ENCODE results near the gene SGCE.
A peak's percentile ranks its signal among the peaks of the same experiment; 100 is the strongest.

SGCE gene

DNA sequence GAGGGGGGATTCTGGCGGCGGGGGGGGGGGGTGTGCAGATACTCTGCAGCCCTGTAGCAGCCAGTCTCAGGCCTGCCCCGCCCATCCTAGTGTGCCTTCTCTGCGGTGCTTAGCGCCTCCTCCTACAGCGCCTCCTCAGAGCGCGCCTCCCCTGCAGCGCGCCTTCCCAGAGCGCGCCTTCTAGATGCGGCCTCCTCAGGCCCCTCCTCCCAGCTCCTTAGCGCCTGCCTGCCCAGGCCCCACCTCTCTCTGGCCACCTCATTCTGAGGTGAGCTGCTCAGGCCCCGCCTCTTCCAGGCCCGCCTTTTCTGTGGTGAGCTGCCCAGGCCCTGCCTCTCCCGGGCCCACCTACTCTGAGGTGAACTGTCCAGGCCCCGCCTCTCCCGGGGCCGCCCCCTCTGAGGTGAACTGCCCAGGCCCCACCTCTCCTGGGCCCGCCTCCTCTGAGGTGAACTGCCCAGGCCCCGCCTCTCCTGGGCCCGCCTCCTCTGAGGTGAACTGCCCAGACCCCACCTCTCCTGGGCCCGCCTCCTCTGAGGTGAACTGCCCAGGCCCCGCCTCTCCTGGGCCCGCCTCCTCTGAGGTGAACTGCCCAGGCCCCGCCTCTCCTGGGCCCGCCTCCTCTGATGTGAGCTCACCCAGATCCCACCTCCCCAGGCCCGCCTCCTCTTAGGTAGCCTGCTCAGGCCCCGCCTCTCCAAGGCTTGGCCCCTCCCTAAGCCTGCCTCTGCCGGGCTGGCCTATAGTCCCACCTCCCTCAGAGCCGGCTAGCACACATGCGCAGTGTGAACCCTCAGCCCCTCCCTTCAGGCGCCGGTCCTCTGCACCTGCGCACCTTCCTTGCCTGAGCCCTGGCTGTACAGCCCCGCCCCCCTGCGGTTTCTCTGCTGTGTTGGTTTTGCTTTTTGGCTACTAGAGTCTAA is 2.1 kb upstream of the SGCE start:
- DNase-seq: peak; percentile 92

DNA sequence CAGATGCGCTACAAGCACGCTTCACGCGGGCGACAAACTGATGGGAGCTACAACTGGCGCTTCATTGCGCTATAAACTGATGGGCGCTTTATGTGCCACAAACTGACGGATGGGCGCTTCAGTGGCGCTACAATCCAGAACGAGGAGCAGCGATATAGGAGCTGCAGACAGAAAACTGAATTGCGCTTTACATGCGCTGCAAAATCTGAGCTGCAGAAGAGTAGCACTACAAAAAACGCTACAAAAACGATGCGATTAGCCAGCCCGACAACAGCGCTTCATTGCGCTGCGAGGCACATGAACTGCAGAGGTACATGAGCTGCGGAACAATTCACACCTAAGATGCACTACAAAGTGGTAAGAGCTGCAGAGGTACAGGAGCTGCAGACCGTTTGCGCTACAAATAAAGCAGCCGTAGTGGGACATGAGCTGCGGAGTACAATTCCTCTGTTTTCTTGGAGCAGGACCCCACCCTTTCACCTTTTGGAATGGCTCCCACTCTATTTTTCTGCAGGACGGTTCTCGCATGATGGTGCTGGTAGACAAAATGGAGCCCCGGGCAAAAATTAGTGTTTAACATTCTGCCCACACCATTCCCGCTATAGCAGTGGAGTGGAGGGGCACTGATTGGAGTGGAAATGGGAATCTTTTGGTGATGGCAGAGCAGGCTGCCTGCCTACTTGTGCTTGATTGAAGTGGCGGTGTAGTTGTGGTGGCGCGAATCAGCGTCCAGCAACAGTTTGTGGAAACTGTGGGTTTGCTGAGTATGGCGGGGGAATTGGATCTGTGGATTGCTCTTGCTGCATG is 1.2 kb upstream of the SGCE start:
- peak; percentile 46 for DNase-seq

DNA sequence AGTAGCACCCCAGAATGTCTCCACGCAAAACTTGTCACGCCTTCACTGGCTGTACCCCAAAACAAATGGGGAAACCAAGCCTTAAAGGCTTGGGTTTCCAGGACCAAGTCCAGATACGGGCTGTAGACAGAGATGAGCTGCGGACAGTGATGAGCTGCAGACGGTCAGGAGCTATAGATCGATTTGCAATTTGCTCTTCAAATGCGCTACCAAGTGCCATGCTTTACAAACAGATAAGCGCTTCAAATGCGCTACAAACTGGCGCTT is 658 bp upstream of the SGCE start:
- no peak for DNase-seq

DNA sequence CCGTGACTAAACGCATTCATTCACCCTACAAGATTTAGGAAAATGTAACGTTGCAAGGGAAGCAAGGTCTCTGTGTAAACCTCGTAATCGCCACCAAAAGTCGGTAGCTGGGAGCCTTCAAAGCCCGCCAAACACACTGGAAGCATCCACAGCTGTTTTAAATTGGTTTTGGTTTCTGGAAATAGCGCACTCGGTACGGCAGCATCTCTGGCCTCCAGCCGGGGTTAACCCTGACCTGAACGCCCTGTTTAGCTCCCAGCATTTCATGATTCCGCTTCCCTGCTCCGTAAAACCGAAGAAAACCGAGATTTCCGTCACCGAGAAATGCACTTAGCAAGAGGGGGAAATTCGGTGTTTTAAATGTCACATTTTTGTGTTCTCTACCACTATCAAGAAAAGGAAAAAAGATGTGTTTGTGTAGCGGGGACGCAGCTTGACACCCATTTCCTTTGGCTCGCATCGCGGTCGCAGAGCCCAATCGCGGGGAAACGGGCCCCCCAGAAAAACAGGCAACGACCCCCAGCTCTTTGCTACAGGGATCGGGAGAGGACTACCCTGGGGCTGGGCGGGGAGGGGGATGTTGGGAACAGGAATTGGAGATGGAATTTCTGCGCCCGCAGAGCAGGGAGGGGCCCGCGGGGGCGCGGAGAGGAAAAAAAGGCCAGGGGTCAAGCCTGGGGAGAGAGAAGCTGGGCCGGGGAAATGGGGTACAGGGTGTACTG is 646 bp downstream of the SGCE start:
- DNase-seq: peak; percentile 79

DNA sequence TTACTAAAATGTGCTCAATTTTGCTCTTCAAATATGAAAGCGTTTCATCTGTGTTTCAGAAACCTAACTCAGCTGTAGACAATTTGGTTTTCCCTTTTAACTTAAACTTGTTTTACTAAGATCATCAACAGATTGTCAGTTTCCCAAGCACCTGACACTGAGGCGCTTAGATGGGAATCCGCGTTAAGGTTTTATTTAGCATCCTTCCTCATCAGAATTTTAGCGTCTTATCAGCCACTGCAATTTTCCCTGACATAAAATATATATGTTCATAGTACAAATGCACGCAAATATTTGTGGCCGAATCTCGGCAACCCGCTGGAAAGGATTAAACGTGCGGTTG is 1.2 kb downstream of the SGCE start:
- DNase-seq: no peak

DNA sequence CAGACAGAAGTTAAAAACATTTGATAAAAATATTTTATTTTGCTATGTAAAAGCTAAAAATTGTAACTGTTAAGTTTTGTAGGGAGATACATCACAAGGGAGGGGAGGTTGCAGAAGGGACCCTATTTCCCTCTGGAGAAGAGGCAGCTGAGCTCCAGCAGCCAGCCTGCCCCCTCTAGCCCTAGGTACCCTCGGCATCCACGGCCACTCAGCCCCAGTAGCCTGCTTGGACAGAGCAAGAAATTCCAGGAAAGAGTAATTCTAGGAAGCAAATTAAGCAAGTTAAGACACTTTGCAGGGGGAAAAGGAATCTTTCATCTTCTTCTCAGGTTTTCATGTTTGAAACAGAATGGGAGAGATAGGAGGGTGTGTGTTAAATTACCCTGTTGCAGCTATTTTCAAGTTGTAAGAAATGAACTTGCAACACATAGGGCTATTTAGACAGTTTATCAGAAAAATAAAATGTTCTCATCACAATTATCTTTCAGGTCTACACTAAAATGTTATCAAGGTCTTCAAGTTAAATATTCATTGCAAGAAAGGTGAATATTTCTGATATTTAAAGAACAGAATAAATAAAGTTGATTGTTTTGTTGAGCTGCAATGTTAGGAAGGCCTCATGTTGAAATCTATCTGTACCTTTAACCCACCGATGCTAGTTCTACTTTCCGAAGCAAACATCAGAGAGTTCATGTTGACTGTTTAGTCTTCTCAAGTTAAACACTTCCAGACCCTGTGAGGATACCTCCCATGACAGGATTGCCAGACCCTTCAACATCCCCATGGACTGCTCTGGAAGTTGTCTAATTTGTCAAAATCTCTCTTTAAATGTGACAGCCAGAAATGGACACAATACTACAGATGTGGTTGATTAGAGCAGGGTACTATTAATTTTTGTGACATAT is 5.5 kb downstream of the SGCE start:
- DNase-seq: no peak

DNA sequence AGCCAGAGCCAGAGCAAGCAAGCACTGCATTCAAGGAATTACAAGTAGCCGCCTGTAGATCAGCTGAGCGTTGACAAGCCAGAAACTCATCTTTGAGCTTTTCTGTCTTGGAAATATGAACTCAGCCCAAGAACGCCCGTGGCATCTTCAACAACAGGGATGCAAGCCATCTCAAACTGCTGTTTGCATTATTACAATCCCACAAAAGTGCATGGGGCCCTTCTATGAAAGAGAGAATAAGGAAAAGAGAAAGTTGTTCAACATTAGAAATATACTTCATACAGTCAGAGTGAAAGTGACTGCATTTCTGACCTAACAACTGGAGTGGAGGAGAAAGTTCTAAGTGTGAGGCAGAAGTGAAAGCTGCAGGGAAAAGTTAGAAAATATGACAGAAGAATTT is 6.5 kb downstream of the SGCE start:
- DNase-seq: peak; percentile 23

DNA sequence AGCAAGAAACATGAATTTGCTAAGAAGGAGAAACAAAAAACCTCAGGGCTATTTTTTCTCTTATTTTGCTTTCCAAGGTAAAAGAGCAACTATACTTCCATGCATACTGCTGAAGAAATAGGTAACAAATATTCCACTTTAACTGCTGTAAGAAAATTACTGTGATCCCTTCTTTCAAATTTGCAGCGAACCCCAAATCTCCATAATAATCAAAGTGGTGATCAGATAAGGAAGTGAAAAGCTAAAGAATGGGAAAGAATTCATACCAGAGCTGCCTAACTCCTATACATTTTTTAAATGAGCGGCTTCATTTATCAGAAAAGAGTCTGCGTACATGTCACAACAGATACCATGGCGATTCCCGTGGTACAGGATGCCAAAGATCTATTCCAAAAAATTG is 7.2 kb downstream of the SGCE start:
- DNase-seq: no peak

DNA sequence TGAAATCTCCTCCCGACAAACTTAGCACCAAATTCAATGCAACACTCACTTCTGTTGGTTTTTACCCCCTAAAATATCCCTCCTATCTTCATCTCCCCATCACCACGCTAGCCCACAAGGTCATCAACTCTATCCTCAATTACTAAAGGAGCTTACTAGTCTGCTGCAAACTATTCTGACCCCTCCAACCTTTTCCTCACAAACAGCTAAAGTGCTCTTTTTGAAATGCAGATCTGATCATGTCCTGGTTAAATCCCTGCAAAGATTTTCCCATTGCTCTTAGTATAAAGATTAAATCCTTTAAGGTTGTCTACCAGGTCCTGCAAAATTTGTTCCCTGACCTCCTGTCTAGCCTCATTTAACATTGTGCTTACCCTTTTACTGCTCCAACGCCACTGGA is 8.6 kb downstream of the SGCE start:
- no peak for DNase-seq

DNA sequence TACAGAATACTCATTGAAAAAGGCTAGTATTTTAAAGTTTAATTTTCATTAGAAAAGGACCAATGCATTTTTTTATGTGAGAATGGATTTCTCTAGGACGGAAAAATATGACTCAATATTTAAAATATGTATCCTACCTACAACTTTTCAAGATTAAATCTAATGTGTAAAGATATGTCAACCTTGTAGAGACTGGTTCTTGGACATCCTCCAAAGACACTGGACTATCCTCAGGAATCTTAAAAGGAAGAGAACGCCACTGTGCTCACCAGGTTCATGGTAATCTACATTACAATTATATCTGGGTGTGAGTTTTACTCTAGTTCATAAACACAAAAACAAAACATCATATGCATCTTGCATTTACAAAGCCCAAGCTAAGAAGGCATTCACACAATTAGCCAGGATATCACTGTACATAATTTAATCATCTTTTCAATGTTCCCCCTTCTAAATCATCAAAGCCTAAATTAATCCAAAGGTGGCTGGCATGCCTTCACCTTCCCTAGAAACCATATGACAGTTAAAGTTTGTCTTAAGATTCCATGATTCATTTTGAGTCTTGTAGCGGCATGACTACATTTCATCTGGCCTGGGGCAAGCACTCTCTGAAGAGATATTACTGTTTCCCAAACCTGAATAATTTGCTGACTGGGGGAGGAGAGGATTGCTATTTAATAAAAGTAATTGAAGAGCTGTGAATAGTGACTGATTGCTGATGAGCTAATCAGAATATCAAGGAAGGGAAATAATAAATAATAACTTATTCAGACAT is 12.0 kb downstream of the SGCE start:
- DNase-seq: peak; percentile 20

DNA sequence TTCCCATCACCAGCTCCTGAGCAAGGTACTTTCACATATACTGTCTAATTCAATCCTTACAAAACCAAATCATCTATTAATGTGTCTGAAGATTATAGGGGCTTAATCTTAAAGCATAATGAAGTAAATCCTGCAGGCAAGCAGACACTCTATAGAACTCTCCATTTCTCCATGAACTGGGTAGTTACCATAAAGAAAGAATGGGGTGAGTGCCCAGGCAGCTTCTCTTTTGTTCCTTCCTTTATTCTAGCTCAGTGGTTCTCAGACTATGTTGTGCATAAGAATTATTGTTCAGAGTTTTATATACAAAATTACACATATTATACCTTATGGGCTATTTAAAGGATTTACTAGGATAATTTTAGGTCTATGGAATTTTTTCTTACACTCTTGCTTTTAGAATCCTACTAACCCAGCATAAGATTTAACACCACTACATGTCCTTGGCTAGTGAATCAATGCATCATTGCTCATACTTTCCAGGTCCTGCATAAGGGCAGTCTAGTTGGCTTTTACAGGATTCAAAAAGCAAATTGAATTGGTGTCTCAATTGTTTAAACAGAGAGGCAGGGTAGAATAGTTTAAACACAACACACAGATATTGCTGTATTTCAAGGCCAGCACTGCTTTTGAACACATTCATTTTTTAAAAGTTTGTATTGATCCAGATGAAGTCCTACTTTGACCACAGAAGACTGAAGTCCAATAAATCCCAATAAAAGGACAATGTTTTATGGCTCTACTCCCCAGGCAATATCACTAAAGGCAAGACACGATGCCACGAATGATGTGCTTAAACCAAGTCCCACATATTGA is 12.9 kb downstream of the SGCE start:
- no peak for DNase-seq

DNA sequence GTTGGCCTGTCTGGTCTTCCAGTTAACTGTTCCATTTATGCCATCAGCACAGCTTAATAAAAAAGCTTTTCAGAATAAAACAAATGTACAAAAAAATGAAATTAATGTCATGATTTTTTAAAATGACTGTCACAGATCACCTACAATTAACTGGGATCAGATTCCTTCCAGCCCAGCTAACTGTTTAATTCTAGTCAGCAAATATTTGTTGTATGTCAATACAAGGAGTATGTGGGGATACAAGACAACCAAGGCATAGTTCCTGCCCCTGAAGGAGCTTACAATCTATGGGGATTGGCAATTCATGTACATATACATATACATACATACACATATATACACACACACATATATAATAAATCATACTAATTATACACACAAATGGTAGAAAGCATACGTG is 16.5 kb downstream of the SGCE start:
- no peak for DNase-seq

DNA sequence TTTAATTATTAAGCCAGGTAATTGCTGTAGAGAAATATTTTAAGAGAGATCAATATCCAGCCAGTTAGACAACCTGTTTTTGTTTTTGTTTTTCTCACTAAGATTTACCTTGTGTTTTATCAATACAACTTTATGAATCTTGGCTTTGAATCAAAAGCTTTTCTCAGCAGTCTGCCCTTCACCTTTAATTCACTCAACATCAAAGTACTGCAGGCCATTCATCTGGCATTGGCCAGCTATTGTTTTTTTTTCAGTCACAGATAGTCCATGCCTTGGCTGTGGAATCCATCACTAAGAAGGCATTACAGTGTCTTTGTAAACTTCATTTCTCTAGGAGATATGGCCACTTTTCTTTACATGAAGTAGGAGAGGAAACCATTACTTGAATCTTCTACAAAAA is 20.2 kb downstream of the SGCE start:
- DNase-seq: no peak

DNA sequence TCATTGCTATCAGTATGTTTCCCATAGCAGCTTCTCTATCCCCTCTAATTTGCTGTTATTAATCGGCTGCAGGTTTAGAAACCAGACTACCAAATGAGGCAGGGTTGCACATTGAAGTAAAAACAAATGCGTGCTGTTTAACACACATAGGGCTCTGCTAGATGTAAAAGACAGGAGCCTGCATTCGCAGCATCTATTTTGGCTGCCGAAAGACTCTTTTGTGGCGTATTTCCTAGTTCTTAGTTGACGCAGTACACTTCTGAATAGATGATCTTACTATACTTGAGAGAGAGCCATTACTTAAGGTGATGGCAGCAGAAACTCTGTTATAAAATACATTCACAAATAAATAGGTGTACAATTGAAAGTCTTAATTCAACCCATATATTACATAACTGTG is 21.4 kb downstream of the SGCE start:
- no peak for DNase-seq

DNA sequence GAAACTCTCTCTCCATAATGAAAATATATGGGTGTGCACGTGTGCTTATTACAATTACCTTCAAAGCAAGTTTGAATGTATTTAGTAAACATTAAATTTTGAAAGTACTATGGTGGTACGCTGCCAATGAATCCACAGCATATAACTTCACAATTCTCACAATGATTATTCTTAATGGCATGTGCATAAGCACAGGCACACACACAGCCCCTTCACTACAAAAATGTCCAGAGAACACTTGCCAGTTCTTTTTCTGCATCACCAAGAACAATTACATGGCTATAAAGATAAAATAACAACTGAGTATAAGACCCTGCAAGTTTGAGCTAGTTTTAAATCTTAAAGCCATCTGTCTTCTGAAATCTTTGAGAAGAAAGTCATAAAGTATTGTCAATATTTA is 22.2 kb downstream of the SGCE start:
- DNase-seq: no peak

DNA sequence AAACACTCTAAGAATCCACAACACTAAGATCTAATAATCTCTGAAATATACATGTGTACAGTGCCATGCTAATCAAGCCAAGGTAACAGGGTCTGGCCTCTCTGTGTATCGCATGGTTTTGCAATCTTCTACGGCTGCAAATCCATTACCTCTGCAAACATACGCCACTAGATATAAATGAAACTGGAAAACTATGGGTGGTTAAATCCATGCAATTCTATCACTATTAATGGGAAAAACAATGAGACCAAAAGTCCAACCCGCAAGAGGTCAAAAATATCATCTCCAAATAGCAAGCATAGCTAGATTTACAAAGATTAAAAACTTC is 23.0 kb downstream of the SGCE start:
- DNase-seq: no peak

DNA sequence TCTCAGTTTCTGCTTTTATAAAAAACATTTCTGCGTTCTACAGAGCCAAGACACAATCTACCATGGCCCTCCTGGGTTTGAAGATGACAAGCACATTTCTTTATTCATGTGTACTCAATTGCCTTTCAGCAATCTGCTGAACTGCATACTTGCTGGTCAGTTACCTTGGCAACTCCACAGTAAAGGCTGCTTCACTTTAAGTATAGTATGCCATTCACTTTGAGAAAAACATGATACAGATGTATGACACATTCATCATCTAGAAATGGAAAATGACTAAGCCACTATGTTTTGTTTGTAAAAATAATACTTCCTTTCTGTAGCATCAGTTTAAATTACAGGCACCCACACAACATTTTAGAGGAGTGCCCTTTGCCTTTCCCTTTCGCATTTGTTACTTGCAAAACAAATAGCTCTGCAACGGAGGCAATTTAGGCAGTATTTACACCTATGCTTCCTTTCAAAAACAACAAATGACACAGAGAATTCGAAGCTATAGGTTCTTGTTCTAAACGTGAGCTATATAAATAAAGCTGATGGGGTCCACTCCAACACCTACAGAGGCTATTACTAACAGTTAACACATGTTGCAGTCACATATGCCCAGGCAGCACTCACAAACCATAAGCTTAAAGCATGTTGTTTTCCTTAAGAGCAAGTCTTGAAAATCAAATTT is 23.5 kb downstream of the SGCE start:
- DNase-seq: peak; percentile 88

DNA sequence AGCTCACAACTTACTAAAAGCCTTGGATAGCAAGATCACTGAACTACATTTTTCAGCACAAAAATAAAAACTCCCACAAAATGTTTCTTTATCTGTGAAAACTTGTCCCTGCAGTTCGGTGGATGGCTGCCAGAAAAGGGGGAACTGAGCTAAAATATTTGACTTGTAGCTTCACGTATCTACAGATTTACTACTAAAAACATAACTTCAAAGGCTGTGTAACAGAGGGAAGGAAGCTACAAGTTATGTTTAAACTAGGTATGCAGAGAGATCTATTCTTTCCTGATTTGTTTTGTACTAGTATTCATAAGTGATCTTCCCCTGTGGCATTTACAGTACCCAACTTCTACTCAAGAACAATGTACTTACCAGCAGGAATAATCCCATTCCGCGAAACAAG is 25.1 kb downstream of the SGCE start:
- DNase-seq: no peak

DNA sequence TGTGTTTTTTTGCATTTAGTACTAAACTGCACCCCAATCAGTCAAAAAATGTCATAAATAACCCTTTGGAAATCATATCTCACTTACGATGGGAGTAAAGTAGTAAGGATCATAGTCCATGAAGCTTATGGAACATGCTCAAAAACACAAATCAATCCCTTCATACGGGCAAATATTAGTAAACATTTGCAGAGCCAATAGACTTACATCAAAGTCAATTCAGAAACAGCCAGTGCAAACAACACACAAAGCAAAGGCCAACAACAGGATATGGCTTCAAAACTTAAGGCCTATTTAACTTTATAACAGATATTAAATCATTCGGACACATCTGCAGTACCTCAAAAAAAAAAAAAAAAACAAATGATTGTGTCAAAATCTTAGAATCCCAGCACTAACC is 32.1 kb downstream of the SGCE start:
- no peak for DNase-seq

DNA sequence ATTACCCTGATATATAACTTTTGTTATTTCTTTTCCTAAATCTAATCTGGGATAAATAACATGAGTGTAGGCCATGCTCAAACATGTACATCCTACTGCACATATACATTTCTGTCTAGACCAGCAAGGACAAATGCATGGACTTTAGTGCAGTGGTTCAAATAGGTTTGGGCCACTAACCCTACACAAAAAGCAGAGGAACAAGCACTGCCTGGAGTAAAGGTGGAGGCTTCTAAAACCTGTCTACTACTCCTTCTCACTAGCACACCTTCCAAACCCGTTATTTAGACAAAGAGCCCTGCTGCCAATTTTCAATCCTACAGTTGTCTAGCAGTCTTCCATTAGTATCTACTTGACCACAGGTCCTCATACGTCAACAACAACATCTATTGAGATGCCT is 34.8 kb downstream of the SGCE start:
- no peak for DNase-seq

DNA sequence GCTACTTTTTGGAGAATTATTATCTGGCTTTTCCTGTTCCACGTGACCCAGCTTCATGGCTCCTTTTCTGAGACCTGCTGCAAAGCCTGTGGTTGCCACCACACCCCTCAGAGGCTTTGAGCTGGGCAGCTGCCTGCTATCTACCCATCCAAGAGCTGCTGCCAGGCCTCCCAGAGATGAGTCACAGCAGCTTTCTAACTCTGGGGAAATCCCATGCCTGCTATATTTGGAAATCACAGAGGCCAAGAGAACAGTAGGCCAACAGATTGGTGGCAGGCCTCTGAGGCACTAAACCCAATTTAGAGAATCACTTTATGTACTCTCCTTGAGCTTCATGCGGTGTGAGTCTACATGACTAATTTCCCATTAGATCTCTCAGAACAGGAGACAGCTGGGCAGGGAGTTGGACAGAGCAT is 35.2 kb downstream of the SGCE start:
- DNase-seq: peak; percentile 88
